Stimulated activated CD8-positive, alpha-beta memory T cell treated with anti-CD3 and anti-CD28 coated beads, Interleukin-15, amount 100 ng/mL, for 48 hours (primary cell): ENCODE measurements around the gene WNT7A.

Experiments
- DNase-seq, 2 donors: peaks; one replicate each; pipeline ENCODE4 v3.0.0-alpha.2; 2020; ENCODE audit warnings: low read depth in 2 of 2

The WNT7A gene

GRCh38 chr3:13846238-13846637, 33.6 kb downstream of the WNT7A start:
- DNase-seq: no peak

GRCh38 chr3:13845806-13846205, 34.1 kb downstream of the WNT7A start:
- no peak for DNase-seq

GRCh38 chr3:13844911-13845310, 35.0 kb downstream of the WNT7A start:
- DNase-seq: no peak

GRCh38 chr3:13844286-13844685, 35.6 kb downstream of the WNT7A start:
- no peak for DNase-seq

- no peak for DNase-seq
These were observed 36.5 kb downstream of the WNT7A start for GRCh38 chr3:13843351-13843750.

GRCh38 chr3:13842226-13842625, 37.6 kb downstream of the WNT7A start:
- no peak for DNase-seq

- no peak for DNase-seq
These were observed 38.0 kb downstream of the WNT7A start for GRCh38 chr3:13841826-13842225.

- DNase-seq: no peak
These were observed 38.7 kb downstream of the WNT7A start for GRCh38 chr3:13841141-13841540.

- DNase-seq: no peak
These were observed 39.4 kb downstream of the WNT7A start for GRCh38 chr3:13840456-13840855.

- DNase-seq: no peak
These were observed 40.0 kb downstream of the WNT7A start for GRCh38 chr3:13839726-13840340.

GRCh38 chr3:13839253-13839652, 40.6 kb downstream of the WNT7A start:
- no peak for DNase-seq

- DNase-seq: no peak
These were observed 41.5 kb downstream of the WNT7A start for GRCh38 chr3:13838421-13838820.

- DNase-seq: no peak
These were observed 42.1 kb downstream of the WNT7A start for GRCh38 chr3:13837751-13838150.

GRCh38 chr3:13836658-13837587, 42.9 kb downstream of the WNT7A start:
- no peak for DNase-seq

- DNase-seq: no peak
These were observed 44.6 kb downstream of the WNT7A start for GRCh38 chr3:13835246-13835645.

- no peak for DNase-seq
These were observed 45.4 kb downstream of the WNT7A start for GRCh38 chr3:13834258-13835035.

GRCh38 chr3:13833506-13834257, 46.2 kb downstream of the WNT7A start:
- no peak for DNase-seq

GRCh38 chr3:13832130-13832529, 47.7 kb downstream of the WNT7A start:
- no peak for DNase-seq

GRCh38 chr3:13831386-13831996, 48.4 kb downstream of the WNT7A start:
- no peak for DNase-seq

- DNase-seq: no peak
These were observed 50.6 kb downstream of the WNT7A start for GRCh38 chr3:13829311-13829710.
